Neuronal stem cell (in vitro differentiated cells): Measurements from ENCODE around the gene MATR3.

Experiments used
- DNase-seq: peaks from one replicate; pipeline ENCODE4 v3.0.0-alpha.2; 2013; ENCODE audit warnings: low spot score
- H2AFZ ChIP-seq: one replicate; pipeline ENCODE4 v1.6.1; 2013; ENCODE audit warnings: mild to moderate bottlenecking, low read length, inconsistent platforms
- H2AK5ac ChIP-seq: 2 replicates; pipeline ENCODE4 v1.6.1; 2013; ENCODE audit warnings: low read depth, mild to moderate bottlenecking, inconsistent platforms, low read length, moderate library complexity, mixed read lengths
- H2BK120ac ChIP-seq: 2 replicates; pipeline ENCODE4 v1.6.1; 2013; ENCODE audit warnings: low read depth, mild to moderate bottlenecking, inconsistent platforms, low read length, moderate library complexity, mixed read lengths
- H2BK12ac ChIP-seq: one replicate; pipeline ENCODE4 v1.6.1; 2013; ENCODE audit warnings: low read length, inconsistent platforms
- H2BK15ac ChIP-seq: 2 replicates; pipeline ENCODE4 v1.6.1; 2013; ENCODE audit warnings: mild to moderate bottlenecking, low read length, inconsistent platforms, mixed read lengths
- H2BK5ac ChIP-seq: one replicate; pipeline ENCODE4 v1.6.1; 2013; ENCODE audit warnings: inconsistent platforms, mild to moderate bottlenecking, low read length, moderate library complexity
- H3K14ac ChIP-seq: one replicate; pipeline ENCODE4 v1.6.1; 2013; ENCODE audit warnings: low read length, inconsistent platforms
- H3K18ac ChIP-seq: 2 replicates; pipeline ENCODE4 v1.6.1; 2013; ENCODE audit warnings: low read length, inconsistent platforms
- H3K23ac ChIP-seq: 2 replicates; pipeline ENCODE4 v1.6.1; 2013; ENCODE audit warnings: low read depth, mild to moderate bottlenecking, mixed read lengths, low read length, inconsistent platforms; ENCODE audit not compliant: poor library complexity
- H3K27ac ChIP-seq: replicated peaks from 3 replicates; pipeline ENCODE4 v1.5.1; 2013; ENCODE audit warnings: low read length, inconsistent platforms
- H3K27me3 ChIP-seq, 3 experiments: 2 replicates each; pipeline ENCODE4 v1.6.1; 2013; ENCODE audit warnings: low read length in 3 of 3, mild to moderate bottlenecking in 2 of 3, inconsistent platforms in 1 of 3, low read depth in 1 of 3, mixed read lengths in 1 of 3, moderate library complexity in 1 of 3; ENCODE audit not compliant: control insufficient read depth in 3 of 3, insufficient read depth in 3 of 3
- H3K36me3 ChIP-seq, 2 donors: replicated peaks in 1 of 2; 2 replicates each; pipeline ENCODE4 v1.6.1; 2013; ENCODE audit warnings: low read length in 2 of 2; ENCODE audit not compliant: control insufficient read depth in 2 of 2, insufficient read depth in 2 of 2
- H3K4ac ChIP-seq: 2 replicates; pipeline ENCODE4 v1.6.1; 2013; ENCODE audit warnings: inconsistent platforms, mild to moderate bottlenecking, low read length, moderate library complexity
- H3K4me1 ChIP-seq, 2 donors: 1 replicate in 1 of 2; 2 replicates in 1 of 2; pipeline ENCODE4 v1.6.1; 2013; ENCODE audit warnings: low read length in 2 of 2, low read depth in 1 of 2; ENCODE audit not compliant: control insufficient read depth in 2 of 2, insufficient read depth in 1 of 2
- H3K4me2 ChIP-seq: one replicate; pipeline ENCODE4 v1.6.1; 2013; ENCODE audit warnings: mild to moderate bottlenecking, low read length, inconsistent platforms; ENCODE audit not compliant: insufficient read depth, poor library complexity, severe bottlenecking
- H3K4me3 ChIP-seq, 2 donors: 2 replicates each; pipeline ENCODE4 v1.5.1; 2013; ENCODE audit warnings: low read length in 2 of 2, mild to moderate bottlenecking in 2 of 2, inconsistent platforms in 1 of 2, moderate library complexity in 1 of 2
- H3K79me1 ChIP-seq: one replicate; pipeline ENCODE4 v1.6.1; 2013; ENCODE audit warnings: low read depth, mild to moderate bottlenecking, inconsistent platforms, low read length, moderate library complexity
- H3K9ac ChIP-seq: one replicate; pipeline ENCODE4 v1.6.1; 2013; ENCODE audit warnings: mild to moderate bottlenecking, low read depth, low read length, inconsistent platforms; ENCODE audit not compliant: poor library complexity
- H3K9me3 ChIP-seq, 2 donors: replicated peaks in 1 of 2; 2 replicates each; pipeline versions ENCODE3 to v1.6.1; 2013; ENCODE audit warnings: low read length in 2 of 2, mild to moderate bottlenecking in 2 of 2, inconsistent platforms in 1 of 2, low read depth in 1 of 2, mixed read lengths in 1 of 2, moderate library complexity in 1 of 2; ENCODE audit not compliant: control insufficient read depth in 2 of 2, insufficient read depth in 1 of 2
- H4K8ac ChIP-seq: one replicate; pipeline ENCODE4 v1.6.1; 2013; ENCODE audit warnings: low read depth, mild to moderate bottlenecking, inconsistent platforms, low read length, moderate library complexity
- H4K91ac ChIP-seq: one replicate; pipeline ENCODE4 v1.6.1; 2013; ENCODE audit warnings: low read length, low read depth, mild to moderate bottlenecking, inconsistent platforms; ENCODE audit not compliant: poor library complexity
- WGBS, 2 donors: extraction: QIAGEN DNeasy Blood & Tissue Kit; methylation state at CpG; one replicate each; pipeline ENCODE4 v1.1.7; 2013; ENCODE audit warnings: missing lambda C conversion rate in 2 of 2, mixed read lengths in 1 of 2; ENCODE audit not compliant: insufficient read length in 2 of 2, insufficient replicate concordance in 1 of 2; ENCODE audit errors: extremely low coverage in 2 of 2; 5-methylcytosine and 5-hydroxymethylcytosine counted together

The MATR3 gene

DNA sequence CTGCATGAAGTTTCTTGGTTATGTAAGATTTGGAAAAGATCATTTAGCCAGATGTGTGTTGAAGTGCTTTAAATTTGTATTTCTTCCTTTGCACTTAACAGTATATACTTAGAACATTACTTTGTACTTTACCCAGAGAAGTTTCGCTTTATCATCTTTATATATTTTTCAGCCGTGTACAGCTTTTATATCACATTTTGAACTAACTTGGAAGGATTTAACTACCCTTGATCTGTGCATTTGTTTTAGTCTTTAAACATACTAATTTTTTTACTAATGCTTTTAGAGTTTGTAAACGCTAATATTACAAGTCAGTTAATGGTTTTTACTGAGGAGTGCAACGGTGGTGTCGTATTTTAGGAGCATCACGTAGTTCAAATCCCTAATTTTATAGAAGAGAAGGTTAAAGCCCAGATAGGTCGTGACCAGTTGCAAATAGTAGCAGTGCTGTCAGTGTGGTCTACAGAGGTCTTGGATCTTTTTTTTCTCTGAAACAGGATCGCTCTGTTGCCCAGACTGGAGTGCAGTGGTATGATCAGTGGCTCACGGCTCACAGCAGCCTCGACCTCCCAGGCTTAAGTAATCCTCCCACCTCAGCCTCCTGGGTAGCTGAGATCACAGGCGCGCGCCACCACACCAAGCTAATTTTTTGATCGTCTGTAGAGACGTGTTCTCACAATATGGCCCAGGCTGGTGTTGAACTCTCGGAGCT lies 2.0 kb downstream of the MATR3 start:
- Histone ChIP-seq H3K4me1 (peaks cover 4 to 5% of the 10 kb centered on the region in 2 donors), H4K8ac (no peak overlapping the region), H3K27ac (no peak overlapping the region), H3K4me3 (peak overlapping the region in 1 of 2 donors; percentile 75), H3K9ac (no peak overlapping the region), H2BK5ac (no peak overlapping the region), H2BK15ac (no peak overlapping the region), H2BK12ac (no peak overlapping the region), H3K9me3 (no peaks in the 10 kb centered on the region), H3K79me1 (no peaks in the 10 kb centered on the region), H2AK5ac (no peak overlapping the region), H3K14ac (no peak overlapping the region), H3K4ac (no peak overlapping the region), H4K91ac (no peak overlapping the region), H3K23ac (no peak overlapping the region), H3K27me3 (no peaks in the 10 kb centered on the region), H2BK120ac (no peak overlapping the region), H3K18ac (no peak overlapping the region), H3K36me3 (peaks cover 3 to 45% of the 10 kb centered on the region in 2 donors), H3K4me2 (peak overlapping the region; percentile 42), H2AFZ (no peak overlapping the region)
- WGBS, 2 donors = no CpG with 5 or more reads among the region's 16 CpGs
- no peak for DNase-seq

DNA sequence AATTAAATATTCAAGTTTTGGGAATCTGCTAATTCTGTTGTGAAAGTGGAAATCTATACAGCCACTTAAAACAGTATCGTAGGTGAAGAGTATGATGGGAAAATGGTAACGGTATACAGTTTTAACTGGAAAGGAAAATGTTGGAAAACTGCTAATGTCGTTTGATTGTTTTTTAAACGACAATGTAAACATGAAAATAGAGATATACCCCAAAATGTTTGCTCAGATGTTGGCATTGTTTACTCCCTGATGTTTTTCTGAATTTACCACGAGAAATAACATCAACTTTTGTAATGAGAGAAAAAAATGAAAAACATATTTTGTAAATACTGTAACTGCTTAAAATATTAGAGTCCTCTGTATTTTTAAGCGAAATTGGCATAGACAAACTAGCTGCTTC lies 2.7 kb downstream of the MATR3 start:
- no peak for DNase-seq
- H3K4ac ChIP-seq = no peak overlapping the region
- no peak overlapping the region for H2BK15ac ChIP-seq
- H2BK12ac ChIP-seq = no peak overlapping the region
- no peak overlapping the region for H3K27ac ChIP-seq
- H3K14ac ChIP-seq = no peak overlapping the region
- H2BK5ac ChIP-seq = no peak overlapping the region
- H3K23ac ChIP-seq = no peak overlapping the region
- no peaks in the 10 kb centered on the region for H3K79me1 ChIP-seq
- no CpG with 5 or more reads among the region's 6 CpGs for WGBS, 2 donors
- H4K91ac ChIP-seq = no peak overlapping the region
- H3K4me1 ChIP-seq = peaks cover 4 to 5% of the 10 kb centered on the region in 2 donors
- H3K9ac ChIP-seq = no peak overlapping the region
- no peak overlapping the region for H3K4me2 ChIP-seq
- peaks cover 3 to 45% of the 10 kb centered on the region in 2 donors for H3K36me3 ChIP-seq
- H3K9me3 ChIP-seq = no peaks in the 10 kb centered on the region
- no peak overlapping the region for H4K8ac ChIP-seq
- H3K27me3 ChIP-seq = no peaks in the 10 kb centered on the region
- H2AK5ac ChIP-seq = no peak overlapping the region
- peak overlapping the region in 1 of 2 donors; percentile 75 for H3K4me3 ChIP-seq
- H3K18ac ChIP-seq = no peak overlapping the region
- no peak overlapping the region for H2BK120ac ChIP-seq
- H2AFZ ChIP-seq = no peak overlapping the region

DNA sequence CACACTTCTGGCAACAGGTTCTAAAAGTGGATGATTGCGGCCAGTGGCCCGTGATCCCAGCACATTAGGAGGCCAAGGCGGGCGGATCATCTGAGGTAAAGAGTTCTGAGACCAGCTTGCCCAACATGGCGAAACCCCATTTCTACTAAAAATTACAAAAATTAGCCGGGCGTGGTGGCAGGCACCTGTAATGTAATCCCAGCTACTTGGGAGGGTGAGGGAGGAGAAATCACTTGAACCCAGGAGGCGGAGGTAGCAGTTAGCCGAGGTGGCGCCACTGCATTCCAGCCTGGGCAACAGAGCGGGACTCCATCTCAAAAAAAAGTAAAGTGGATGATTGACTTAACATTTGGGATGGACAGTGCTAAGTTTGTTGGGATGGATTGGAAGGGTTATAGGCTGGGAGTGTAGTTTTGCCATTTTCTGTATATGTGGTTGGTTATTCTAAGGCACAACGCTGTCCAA lies 3.4 kb downstream of the MATR3 start:
- H3K27me3 ChIP-seq = no peaks in the 10 kb centered on the region
- H3K27ac ChIP-seq = no peak overlapping the region
- H3K4ac ChIP-seq = no peak overlapping the region
- H3K4me1 ChIP-seq = peaks cover 4 to 5% of the 10 kb centered on the region in 2 donors
- H3K9ac ChIP-seq = no peak overlapping the region
- H2BK120ac ChIP-seq = no peak overlapping the region
- H4K91ac ChIP-seq = no peak overlapping the region
- no peak overlapping the region for H4K8ac ChIP-seq
- no peak overlapping the region for H2AFZ ChIP-seq
- H2BK5ac ChIP-seq = no peak overlapping the region
- WGBS, 2 donors = no CpG with 5 or more reads among the region's 12 CpGs
- no peak overlapping the region for H3K14ac ChIP-seq
- H3K9me3 ChIP-seq = no peaks in the 10 kb centered on the region
- no peak overlapping the region for H2BK15ac ChIP-seq
- no peak overlapping the region for H3K18ac ChIP-seq
- H2BK12ac ChIP-seq = no peak overlapping the region
- H3K79me1 ChIP-seq = no peaks in the 10 kb centered on the region
- no peak overlapping the region for H3K4me3 ChIP-seq
- DNase-seq = no peak
- peak overlapping the region; percentile 13 for H3K4me2 ChIP-seq
- no peak overlapping the region for H2AK5ac ChIP-seq
- H3K36me3 ChIP-seq = peaks cover 3 to 50% of the 10 kb centered on the region in 2 donors
- peak overlapping the region; percentile 8 for H3K23ac ChIP-seq

DNA sequence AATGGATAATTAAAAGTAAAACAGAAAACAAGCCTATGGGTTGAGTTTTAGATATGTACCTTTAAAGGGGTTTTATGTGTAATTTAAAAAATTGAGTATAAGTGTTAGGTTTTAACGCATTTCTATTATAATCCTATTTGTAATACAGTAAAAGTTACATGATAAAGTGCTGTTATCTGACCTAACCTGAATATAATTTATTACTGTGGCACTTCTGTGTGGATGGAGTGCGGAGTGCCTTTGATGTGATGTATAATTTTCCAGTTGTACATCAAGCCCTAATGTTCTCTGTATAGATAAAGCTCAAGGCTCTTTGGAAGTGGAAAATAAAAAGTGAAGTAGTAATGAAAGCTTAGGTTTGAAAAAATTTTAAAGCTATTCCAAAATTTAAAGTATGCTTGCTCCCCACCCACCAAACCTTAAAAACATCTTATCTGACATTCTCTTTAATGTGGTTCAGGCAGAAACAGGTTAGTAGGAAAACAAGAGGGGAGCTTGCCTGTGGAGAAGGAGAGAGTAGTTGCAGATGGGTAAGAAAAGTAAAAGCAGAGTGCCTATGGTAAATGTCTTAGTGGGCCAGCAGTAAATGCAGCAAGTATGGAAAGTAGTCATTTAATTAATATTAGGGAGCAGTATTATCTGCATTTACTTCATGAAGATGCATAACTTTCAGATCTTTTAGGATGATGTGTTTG lies 4.0 kb downstream of the MATR3 start:
- Histone ChIP-seq H2BK15ac (no peak overlapping the region), H3K23ac (no peak overlapping the region), H3K18ac (no peak overlapping the region), H2BK5ac (no peak overlapping the region), H3K9ac (no peak overlapping the region), H3K36me3 (peaks cover 3 to 56% of the 10 kb centered on the region in 2 donors), H4K91ac (no peak overlapping the region), H3K9me3 (no peaks in the 10 kb centered on the region), H2AK5ac (no peak overlapping the region), H3K4me3 (no peak overlapping the region), H3K4me1 (peaks cover 4 to 5% of the 10 kb centered on the region in 2 donors), H4K8ac (no peak overlapping the region), H3K79me1 (no peaks in the 10 kb centered on the region), H2BK120ac (no peak overlapping the region), H2AFZ (no peak overlapping the region), H2BK12ac (no peak overlapping the region), H3K4ac (no peak overlapping the region), H3K14ac (no peak overlapping the region), H3K27ac (no peak overlapping the region), H3K4me2 (no peak overlapping the region), H3K27me3 (no peaks in the 10 kb centered on the region)
- WGBS, 2 donors = 100% methylated on average over 1 of the region's 2 CpGs; no CpG with 5 or more reads in 1 of the 2 donors
- no peak for DNase-seq
